Endothelial cell of umbilical vein (primary cell): Measurements from ENCODE around the gene TNKS2. TPM values are rescaled to one million over a fixed set of nuclear protein-coding genes. Genes with fewer than 3 reads are reported as not detected.

Experiments used
- BruUV-seq: library from RNA; stranded (reverse); fragments of 400-500 nt; replicated peaks from 2 replicates; lab custom pipeline; 2021; lab: Mats Ljungman, UMichigan
- CTCF ChIA-PET: fragments of 300-600, 350-600 bp; sonication (Branson Sonifier 250); formaldehyde crosslinking; loops from one replicate; lab custom pipeline; 2021; ENCODE audit warnings: antibody characterized with exemption, inconsistent platforms; lab: Charles Lee
- POLR2A ChIA-PET: fragments of 300-600, 350-600 bp; sonication (Branson Sonifier 250); formaldehyde crosslinking; loops from one replicate; lab custom pipeline; 2021; ENCODE audit warnings: antibody characterized with exemption, inconsistent platforms; lab: Charles Lee
- DNase-seq: peaks from one replicate; pipeline ENCODE4 v3.0.0-alpha.2; 2011; ENCODE audit warnings: low read depth, low spot score
- FAIRE-seq: peaks from 2 replicates; lab custom pipeline; 2011; peaks lifted over from hg19 to GRCh38; lab: Jason Lieb, UNC
- H2AFZ ChIP-seq: 2 replicates; pipeline ENCODE4 v1.6.0; 2012; ENCODE audit warnings: low read depth, low read length, control low read depth, inconsistent platforms
- H3K27ac ChIP-seq: 2 replicates; pipeline ENCODE4 v1.5.1; 2011; ENCODE audit warnings: low read depth, mild to moderate bottlenecking, control low read depth, low read length, moderate library complexity; ENCODE audit not compliant: insufficient read depth
- H3K27me3 ChIP-seq, 2 experiments: 2 replicates each; pipeline versions ENCODE4 v1.6.0 to v1.6.1; 2011; ENCODE audit warnings: low read length in 2 of 2, mixed read lengths in 1 of 2; ENCODE audit not compliant: control insufficient read depth in 2 of 2, insufficient read depth in 2 of 2
- H3K36me3 ChIP-seq, 2 experiments: 2 replicates in 1 of 2; 3 replicates in 1 of 2; pipeline ENCODE4 v1.5.1; 2011; ENCODE audit warnings: low read length in 2 of 2, mild to moderate bottlenecking in 1 of 2, moderate library complexity in 1 of 2; ENCODE audit not compliant: control insufficient read depth in 2 of 2, insufficient read depth in 2 of 2; ENCODE audit errors: extremely low read depth in 1 of 2
- H3K4me1 ChIP-seq: 3 replicates; pipeline ENCODE4 v1.5.1; 2011; ENCODE audit warnings: mild to moderate bottlenecking, low read length; ENCODE audit not compliant: control insufficient read depth, insufficient read depth; ENCODE audit errors: extremely low read depth
- H3K4me2 ChIP-seq: 2 replicates; pipeline ENCODE4 v1.6.1; 2011; ENCODE audit warnings: low read length, control low read depth, mixed read lengths; ENCODE audit not compliant: insufficient read depth
- H3K4me3 ChIP-seq, 3 experiments: fragments of 200-600 bp in 1 of 3; sonication (generic), shearing (Covaris generic) in 1 of 3; replicated peaks in 1 of 3; 2 replicates each; pipeline ENCODE4 v1.5.1; 2011 to 2016; ENCODE audit warnings: control low read depth in 3 of 3, low read length in 3 of 3, mild to moderate bottlenecking in 2 of 3, inconsistent platforms in 1 of 3, low read depth in 1 of 3, moderate library complexity in 1 of 3; ENCODE audit not compliant: insufficient read depth in 1 of 3
- H3K79me2 ChIP-seq: 2 replicates; pipeline ENCODE4 v1.6.0; 2012; ENCODE audit warnings: low read length, inconsistent platforms; ENCODE audit not compliant: control insufficient read depth, insufficient read depth
- H3K9ac ChIP-seq: replicated peaks from 2 replicates; pipeline ENCODE3; 2011; ENCODE audit warnings: low read length, control low read depth; ENCODE audit not compliant: insufficient read depth; ENCODE audit errors: extremely low read depth
- H3K9me1 ChIP-seq: replicated peaks from 3 replicates; pipeline ENCODE4 v1.6.0; 2011; ENCODE audit warnings: mild to moderate bottlenecking, low read length; ENCODE audit not compliant: control insufficient read depth, insufficient read depth; ENCODE audit errors: extremely low read depth
- H3K9me3 ChIP-seq: replicated peaks from 2 replicates; pipeline ENCODE4 v1.5.1; 2012; ENCODE audit warnings: low read length, inconsistent platforms; ENCODE audit not compliant: control insufficient read depth, insufficient read depth
- H4K20me1 ChIP-seq: replicated peaks from 2 replicates; pipeline ENCODE3; 2011; ENCODE audit warnings: mild to moderate bottlenecking, low read length; ENCODE audit not compliant: control insufficient read depth, insufficient read depth; ENCODE audit errors: extremely low read depth
- CTCF ChIP-seq, 2 donors: IDR thresholded peaks; 1 replicate in 1 of 2; 2 replicates in 1 of 2; pipeline ENCODE4 v1.5.1; 2011; ENCODE audit warnings: low read length in 2 of 2, mild to moderate bottlenecking in 2 of 2, moderate library complexity in 2 of 2, control low read depth in 1 of 2, inconsistent platforms in 1 of 2, low read depth in 1 of 2; ENCODE audit not compliant: insufficient read depth in 1 of 2; ENCODE audit errors: extremely low read depth in 1 of 2
- EZH2 ChIP-seq: IDR thresholded peaks from 2 replicates; pipeline ENCODE4 v1.6.1; 2012; ENCODE audit warnings: borderline replicate concordance, low read depth, mild to moderate bottlenecking, moderate library complexity, low read length, inconsistent platforms; ENCODE audit not compliant: severe bottlenecking
- FOS ChIP-seq: IDR thresholded peaks from 2 replicates; pipeline ENCODE4 v1.6.1; 2011; ENCODE audit warnings: mild to moderate bottlenecking, low read length, moderate library complexity, borderline replicate concordance; ENCODE audit not compliant: insufficient read depth
- GATA2 ChIP-seq: IDR thresholded peaks from 2 replicates; pipeline ENCODE4 v1.7.0; 2011; ENCODE audit warnings: low read depth, mild to moderate bottlenecking, moderate library complexity, mixed read lengths, low read length; ENCODE audit not compliant: insufficient read length, insufficient read depth
- JUN ChIP-seq: IDR thresholded peaks from 2 replicates; pipeline ENCODE4 v1.6.1; 2011; ENCODE audit warnings: borderline replicate concordance, low read depth; ENCODE audit not compliant: insufficient read length, insufficient read depth
- MAX ChIP-seq: IDR thresholded peaks from 2 replicates; pipeline ENCODE4 v1.6.1; 2011; ENCODE audit not compliant: insufficient read depth, insufficient read length
- MYC ChIP-seq: IDR thresholded peaks from one replicate; pipeline ENCODE4 v1.6.1; 2011; ENCODE audit warnings: mild to moderate bottlenecking, low read depth, low read length
- POLR2A ChIP-seq: IDR thresholded peaks from 2 replicates; pipeline ENCODE4 v1.6.1; 2012; ENCODE audit warnings: low read depth, mild to moderate bottlenecking, control low read depth, low read length
- POLR2AphosphoS5 ChIP-seq: IDR thresholded peaks from 2 replicates; pipeline ENCODE4 v1.6.1; 2012; ENCODE audit warnings: low read depth, mild to moderate bottlenecking, control low read depth, low read length, moderate library complexity; ENCODE audit not compliant: insufficient read depth
- dilution Hi-C: fragments of 300-500 bp; cut with MboI; formaldehyde crosslinking; loops from one replicate; pipeline ENCODE4 v1.15.0; 2019; ENCODE audit warnings: low sequenced_read_pairs; ENCODE audit not compliant: extremely low pct_ligation_motif_present
- intact Hi-C: fragments of 100-400 bp; cut with micrococcal nuclease; formaldehyde crosslinking; loops from one replicate; pipeline ENCODE4 v1.10.0; 2022
- polyA plus RNA-seq, 4 experiments: library from polyadenylated mRNA; depleted of rRNA in 3 of 4; stranded (reverse) in 3 of 4; unstranded in 1 of 4; fragments of >200 nt; gene quantifications; 2 replicates each; pipeline versions ENCODE4 v1.2.1 to v1.2.3, GENCODE V29; 2011 to 2012; ENCODE audit warnings: missing spikeins in 1 of 4
- total RNA-seq: library from RNA; stranded (reverse); gene quantifications from 2 replicates; pipeline ENCODE4 v1.2.3, GENCODE V29; 2021

The TNKS2 gene
- total and polyA plus RNA-seq, 2 donors (not counting 3 experiments of a cell fraction or from before 2014, with no cell fraction given), result 13.6 to 34.0 TPM

GRCh38 chr10:91824076-91824475 lies 25.9 kb downstream of the TNKS2 start:
- Histone ChIP-seq H3K9ac (no peak overlapping the region), H3K27ac (no peak overlapping the region), H3K36me3 (peaks cover 14 to 28% of the 10 kb centered on the region in 2 experiments), H3K4me3 (no peak overlapping the region), H3K9me1 (no peaks in the 10 kb centered on the region), H2AFZ (no peak overlapping the region), H3K4me2 (no peak overlapping the region), H3K9me3 (no peaks in the 10 kb centered on the region), H4K20me1 (no peaks in the 10 kb centered on the region), H3K79me2 (no peaks in the 10 kb centered on the region), H3K27me3 (no peaks in the 10 kb centered on the region), H3K4me1 (no peaks in the 10 kb centered on the region)
- dilution Hi-C loops, result no loop called here
- intact Hi-C loops, result no loop called here
- FAIRE-seq, result no peak
- ChIA-PET POLR2A (no interaction called here), CTCF (interaction anchor here (1.5 kb wide), 1 partner anchor 12 kb away, joined by 3 read pairs; no protein-coding TSS in a partner anchor)
- TF ChIP-seq POLR2AphosphoS5 (no peak), MAX (no peak), GATA2 (no peak), FOS (no peak), POLR2A (no peak), JUN (no peak), EZH2 (no peak), MYC (no peak), CTCF (IDR thresholded peaks at IDR 0.05; ENCODE audit: extremely low read depth in 1 of 2, insufficient read depth in 1 of 2, low read depth in 1 of 2, low read length in 2 of 2) (no peak)
- no TSS peak for BruUV-seq
- DNase-seq, result no peak
